ENCODE data around the gene TDRKH.
A peak's percentile ranks its signal among the peaks of the same experiment; 100 is the strongest.
"Not testable (repeated sequence)": the region's sequence is repeated elsewhere in the genome, so short reads cannot be mapped to it uniquely, and the experiment has no call there.

Gene TDRKH

GRCh38 chr1:151802372-151802771 is 12.1 kb upstream of the TDRKH start:
- DNase-seq (ENCODE audit: low read depth): no peak

GRCh38 chr1:151801846-151802245 is 11.5 kb upstream of the TDRKH start:
- DNase-seq (ENCODE audit: low read depth): no peak

- DNase-seq (ENCODE audit: low read depth): no peak
These were observed 11.1 kb upstream of the TDRKH start for GRCh38 chr1:151801310-151801820.

GRCh38 chr1:151800830-151801229 is 10.5 kb upstream of the TDRKH start:
- DNase-seq (ENCODE audit: low read depth): no peak

- DNase-seq (ENCODE audit: low read depth): no peak
These were observed 9.1 kb upstream of the TDRKH start for GRCh38 chr1:151799179-151800022.

- no peak for DNase-seq (ENCODE audit: low read depth)
These were observed 8.3 kb upstream of the TDRKH start for GRCh38 chr1:151798571-151798970.

- DNase-seq (ENCODE audit: low read depth): no peak
These were observed 796 bp upstream of the TDRKH start for GRCh38 chr1:151790940-151791651.

GRCh38 chr1:151787689-151788088 is 2.6 kb downstream of the TDRKH start:
- DNase-seq (ENCODE audit: low read depth): no peak

GRCh38 chr1:151783796-151784195 is 6.5 kb downstream of the TDRKH start:
- DNase-seq (ENCODE audit: low read depth): no peak

- DNase-seq (ENCODE audit: low read depth): no peak
These were observed 7.6 kb downstream of the TDRKH start for GRCh38 chr1:151782741-151783140.

GRCh38 chr1:151782026-151782425 is 8.3 kb downstream of the TDRKH start:
- not testable (repeated sequence) for DNase-seq (ENCODE audit: low read depth)

- DNase-seq (ENCODE audit: low read depth): not testable (repeated sequence)
These were observed 9.6 kb downstream of the TDRKH start for GRCh38 chr1:151780736-151781135.

GRCh38 chr1:151779852-151780251 is 10.4 kb downstream of the TDRKH start:
- no peak for DNase-seq (ENCODE audit: low read depth)

GRCh38 chr1:151777317-151777716 is 13.0 kb downstream of the TDRKH start:
- no peak for DNase-seq (ENCODE audit: low read depth)

- DNase-seq (ENCODE audit: low read depth): no peak
These were observed 13.6 kb downstream of the TDRKH start for GRCh38 chr1:151776665-151777062.

GRCh38 chr1:151775894-151776664 is 14.2 kb downstream of the TDRKH start:
- no peak for DNase-seq (ENCODE audit: low read depth)

GRCh38 chr1:151774256-151774922 is 15.9 kb downstream of the TDRKH start:
- DNase-seq (ENCODE audit: low read depth): no peak

- peak; percentile 84 for DNase-seq (ENCODE audit: low read depth)
These were observed 16.6 kb downstream of the TDRKH start for GRCh38 chr1:151773702-151774101.

- DNase-seq (ENCODE audit: low read depth): not testable (repeated sequence)
These were observed 21.0 kb downstream of the TDRKH start for GRCh38 chr1:151769270-151769669.

GRCh38 chr1:151768351-151769066 is 21.8 kb downstream of the TDRKH start:
- DNase-seq (ENCODE audit: low read depth): not testable (repeated sequence)

- DNase-seq (ENCODE audit: low read depth): peak; percentile 2
These were observed 26.3 kb downstream of the TDRKH start for GRCh38 chr1:151763990-151764389.

Measured in amniotic epithelial cell (primary cell).